Left renal cortex interstitium (tissue), 4 donors: Measurements from ENCODE around the gene COL25A1. TPM values are rescaled to one million over a fixed set of nuclear protein-coding genes. Genes with fewer than 3 reads are reported as not detected.

ENCODE experiments used
- DNase-seq, 4 donors: peaks; one replicate each; pipeline ENCODE4 v3.0.0-alpha.2; 2013; ENCODE audit warnings: low read depth in 4 of 4, low spot score in 2 of 4, missing footprints in 1 of 4
- polyA plus RNA-seq, 4 donors: library from polyadenylated mRNA; unstranded; fragments of 120-200 nt; gene quantifications; one replicate each; pipeline ENCODE4 v1.2.1, GENCODE V29; 2013; ENCODE audit not compliant: insufficient read length in 4 of 4

COL25A1 gene
- polyA plus RNA-seq, 4 donors: 14.9 to 23.1 (median 18.8) TPM

DNA sequence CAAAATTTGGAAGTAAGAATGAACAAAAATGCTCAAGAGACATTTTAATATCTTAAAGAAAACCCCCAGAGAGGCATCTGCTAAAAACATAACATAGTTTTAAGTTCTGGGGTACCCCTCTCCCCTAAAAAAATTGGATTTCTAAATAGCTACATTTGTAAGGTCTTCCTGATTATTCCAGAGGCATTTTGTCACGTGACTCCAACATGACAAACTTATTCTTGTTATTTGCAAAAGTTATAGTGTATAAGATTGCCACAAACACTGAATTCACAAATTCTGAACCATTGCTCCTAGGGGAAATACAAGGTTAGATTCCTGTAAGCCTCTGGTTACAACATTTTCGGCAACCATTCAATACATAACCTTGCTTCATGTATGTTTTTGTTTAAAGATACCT, 73.4 kb downstream of the COL25A1 start:
- no peak for DNase-seq

DNA sequence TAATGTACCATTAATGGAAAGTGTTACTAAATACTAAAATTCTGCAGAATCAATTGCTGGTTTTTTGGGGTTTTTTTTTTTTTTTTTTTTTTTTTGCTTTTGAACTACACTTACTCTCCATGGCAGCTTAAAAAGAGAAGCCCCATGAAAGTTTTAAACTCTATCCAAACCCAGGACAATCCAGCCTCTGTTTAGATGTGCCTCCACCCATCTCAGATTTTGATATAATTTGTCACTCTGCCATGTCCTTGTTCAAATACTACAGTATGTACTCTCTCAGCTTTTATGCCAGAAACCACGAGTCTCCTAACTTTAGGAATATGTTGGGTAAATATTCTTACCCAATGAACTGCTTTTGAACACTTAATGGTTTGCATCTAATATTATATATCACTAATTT, 84.2 kb downstream of the COL25A1 start:
- no peak for DNase-seq

DNA sequence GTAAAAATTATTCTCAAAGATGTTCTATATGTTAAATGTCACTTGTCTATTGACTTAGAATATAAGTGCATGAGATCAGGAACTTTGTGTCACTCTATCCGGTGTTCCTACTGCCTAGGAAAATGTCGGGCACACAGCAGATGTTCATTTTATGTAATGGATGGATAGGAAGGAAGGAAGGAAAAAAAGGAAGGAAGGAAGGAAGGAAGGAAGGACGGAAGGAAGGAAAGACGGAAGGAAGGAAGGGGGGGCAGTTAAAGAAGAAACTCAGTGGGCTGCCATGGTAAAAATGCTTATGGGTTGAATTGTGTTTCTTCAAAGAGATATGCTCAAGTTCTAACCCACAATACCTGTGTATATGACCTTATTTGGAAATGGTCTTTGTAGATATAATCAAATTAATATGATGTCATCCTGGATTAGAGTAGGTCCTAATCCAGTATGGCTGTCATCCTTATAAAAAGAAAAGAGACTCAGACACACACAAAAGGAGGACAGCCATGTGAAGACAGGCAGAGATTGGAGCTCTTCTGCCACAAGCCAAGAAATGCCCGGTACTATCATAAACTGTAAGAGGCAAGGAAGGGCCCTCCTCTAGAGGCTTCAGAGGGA, 86.3 kb downstream of the COL25A1 start:
- no peak for DNase-seq

DNA sequence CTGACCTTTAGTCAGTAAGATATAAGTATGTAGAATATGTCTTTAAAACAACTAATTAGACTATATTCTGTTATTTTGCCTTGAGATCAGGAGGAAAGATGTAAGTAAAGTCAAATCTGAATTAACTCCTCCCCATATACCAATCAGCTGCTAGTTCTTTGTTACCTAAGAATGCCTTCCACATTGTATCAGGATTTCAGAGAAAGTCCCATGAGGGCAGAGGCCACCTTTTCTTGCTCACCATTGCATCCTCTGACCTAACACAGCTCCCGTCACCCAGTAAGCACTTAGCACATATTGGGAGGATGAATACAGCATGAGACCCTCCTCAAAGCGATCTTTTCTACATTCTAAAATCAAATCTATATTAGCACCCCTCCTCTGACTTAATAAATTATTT, 87.0 kb downstream of the COL25A1 start:
- DNase-seq: no peak

DNA sequence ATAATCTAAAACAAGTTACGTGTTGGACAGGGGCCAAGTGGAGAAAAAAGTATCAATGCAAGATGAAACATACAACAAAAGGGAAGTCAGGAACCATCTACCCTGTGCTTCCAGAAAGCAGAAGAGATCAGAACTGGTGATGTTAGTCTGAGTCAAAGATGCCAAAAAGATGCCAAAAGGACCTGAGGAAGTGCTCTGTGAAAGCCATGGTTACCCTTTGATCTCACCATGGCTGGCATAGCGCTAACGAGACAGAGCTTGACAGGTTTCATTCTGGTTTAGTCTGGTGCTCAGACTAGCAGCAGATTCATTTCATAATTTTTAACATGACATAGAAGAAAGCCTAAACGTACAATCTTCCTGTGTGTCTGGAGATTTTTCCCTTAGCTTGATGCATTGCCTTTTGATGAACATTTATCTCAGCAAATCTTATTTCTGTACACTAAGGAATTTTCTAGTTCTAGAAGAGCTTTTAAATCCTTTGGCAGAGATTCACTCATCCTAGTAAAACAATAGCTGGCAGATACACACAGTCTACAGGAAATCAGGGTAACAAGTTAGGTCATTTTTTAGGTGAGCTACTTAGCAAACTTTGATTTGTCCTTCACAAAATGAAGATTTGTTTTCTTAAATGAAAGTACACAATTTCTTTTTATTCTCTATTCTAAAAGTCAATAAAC, 87.7 kb downstream of the COL25A1 start:
- DNase-seq: no peak

DNA sequence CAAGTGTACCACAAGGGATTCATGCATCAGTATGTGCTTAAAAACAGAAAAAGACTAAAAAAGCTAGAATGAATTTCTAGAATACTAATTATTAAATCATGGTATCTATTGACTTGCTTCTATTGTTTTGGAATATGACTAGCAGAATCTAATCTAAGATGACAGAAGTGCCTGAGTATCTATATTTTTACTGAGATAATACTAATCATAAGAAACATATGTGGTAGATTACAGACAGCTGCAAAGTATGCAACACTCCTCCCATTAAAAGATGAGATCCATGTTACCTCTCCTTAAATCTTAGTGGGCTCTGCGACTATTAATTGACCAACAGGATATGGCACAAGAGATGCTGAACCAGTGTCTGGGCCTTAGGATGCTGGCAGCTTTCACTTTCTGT, 89.4 kb downstream of the COL25A1 start:
- DNase-seq: no peak

DNA sequence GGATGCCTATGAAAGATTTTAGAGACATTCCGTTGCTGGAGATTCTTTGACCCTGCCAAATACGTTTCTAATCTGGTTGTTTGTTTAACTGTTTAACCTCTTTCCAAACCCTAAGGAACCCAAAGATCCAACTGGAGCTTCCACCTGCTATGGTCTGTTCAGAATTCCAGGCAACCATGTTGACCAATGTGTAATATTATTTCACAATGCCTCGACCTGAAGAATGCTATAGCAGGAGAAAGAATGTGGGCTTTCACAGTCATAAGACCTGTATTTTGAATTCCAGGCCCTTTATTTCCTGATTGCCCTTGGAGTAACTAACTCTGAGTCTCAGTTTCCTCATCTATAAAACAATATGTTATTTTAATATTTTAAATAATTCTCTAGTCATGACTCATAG, 90.8 kb downstream of the COL25A1 start:
- no peak for DNase-seq

DNA sequence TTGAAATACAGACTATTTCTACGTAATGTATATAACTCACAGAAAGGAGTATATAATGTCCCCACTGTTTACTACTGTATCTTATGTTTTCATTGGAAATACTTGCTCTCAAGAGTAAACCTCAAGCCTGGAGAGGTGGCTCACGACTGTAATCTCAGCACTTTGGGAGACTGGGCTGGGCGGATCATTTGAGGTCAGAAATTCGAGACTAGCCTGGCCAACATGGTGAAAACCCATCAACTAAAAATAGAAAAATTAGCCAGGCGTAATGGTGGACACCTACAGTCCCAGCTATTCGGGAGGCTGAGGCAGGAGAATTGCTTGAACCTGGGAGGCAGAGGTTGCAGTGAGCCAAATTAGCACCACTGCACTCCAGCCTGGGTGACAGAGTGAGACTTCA, 92.8 kb downstream of the COL25A1 start:
- no peak for DNase-seq

DNA sequence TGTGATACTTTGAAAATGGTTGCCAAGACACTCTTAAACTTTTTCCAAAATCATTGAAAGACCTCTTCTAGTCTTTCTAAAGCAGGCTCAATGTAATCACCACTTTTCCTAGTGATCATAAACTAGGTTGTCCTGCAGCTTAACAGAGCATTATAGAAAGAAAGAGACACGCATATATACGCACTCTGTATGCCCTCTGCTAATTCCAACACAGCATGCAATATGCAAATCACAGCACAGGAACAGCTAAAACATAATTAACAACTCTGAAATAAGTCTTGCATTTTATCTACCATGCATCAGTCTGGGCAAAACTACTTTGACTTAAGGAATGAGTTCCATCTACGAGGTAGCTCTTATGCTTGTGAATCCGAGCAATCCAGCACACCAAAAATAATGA, 94.6 kb downstream of the COL25A1 start:
- no peak for DNase-seq

DNA sequence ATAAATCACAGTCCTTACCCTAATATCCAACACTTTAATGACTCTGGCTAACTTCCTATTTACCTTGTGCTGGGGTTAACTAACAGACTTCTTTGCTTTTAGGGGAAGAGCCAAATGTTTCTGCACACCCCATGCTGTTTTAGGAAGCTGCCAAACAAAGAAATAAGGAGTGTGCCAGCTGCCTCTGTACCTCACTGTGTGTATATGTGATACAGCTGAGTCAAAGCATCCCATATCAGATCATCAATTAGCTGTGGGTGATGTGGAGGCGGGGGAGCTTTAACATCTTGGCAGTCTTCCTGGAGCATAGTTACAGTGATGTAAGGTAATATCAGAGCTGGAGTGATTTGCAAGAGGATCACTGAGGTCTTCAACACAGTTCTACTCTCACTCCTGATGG, 95.4 kb downstream of the COL25A1 start:
- peak in 3 of 4 donors; percentile 35 to 46 (median 39) for DNase-seq

DNA sequence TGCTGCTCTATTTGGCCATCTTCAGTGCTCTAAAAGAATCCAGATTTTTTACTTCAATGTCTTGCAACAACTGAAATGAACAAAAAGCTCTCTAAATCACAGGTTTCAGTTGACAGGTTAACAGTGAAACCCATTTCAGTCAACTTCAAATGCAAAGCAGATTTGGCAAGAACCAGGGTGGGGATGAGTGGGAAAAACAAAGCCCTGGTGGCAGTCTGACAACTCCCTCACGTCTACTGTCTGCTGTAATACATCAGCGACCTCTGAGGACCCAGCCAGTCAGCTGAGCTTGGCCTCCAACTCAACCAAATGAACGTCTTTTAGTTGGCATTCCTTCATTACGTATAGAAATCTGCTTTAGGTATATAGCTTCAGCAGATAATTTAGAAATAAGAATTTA, 95.8 kb downstream of the COL25A1 start:
- peak in 3 of 4 donors; percentile 16 to 58 (median 29) for DNase-seq

DNA sequence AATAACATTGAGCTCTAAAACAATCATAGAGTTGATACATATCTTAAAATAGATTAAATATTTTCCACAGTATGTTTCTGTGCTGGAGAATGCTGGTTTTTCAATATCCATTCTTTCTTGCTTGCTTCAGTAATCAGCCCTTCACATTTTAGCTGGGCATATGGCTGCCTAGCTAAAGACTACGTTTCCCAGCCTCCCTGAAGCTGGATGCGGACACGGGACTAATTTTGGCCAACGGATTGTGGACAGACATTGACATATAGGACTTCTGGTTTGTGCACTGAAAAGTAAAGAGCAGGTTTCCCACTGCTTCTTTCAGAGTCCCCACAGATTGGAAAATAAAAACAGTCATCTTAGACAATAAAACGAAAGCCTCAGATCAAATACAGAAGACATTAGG, 97.3 kb downstream of the COL25A1 start:
- DNase-seq: no peak

DNA sequence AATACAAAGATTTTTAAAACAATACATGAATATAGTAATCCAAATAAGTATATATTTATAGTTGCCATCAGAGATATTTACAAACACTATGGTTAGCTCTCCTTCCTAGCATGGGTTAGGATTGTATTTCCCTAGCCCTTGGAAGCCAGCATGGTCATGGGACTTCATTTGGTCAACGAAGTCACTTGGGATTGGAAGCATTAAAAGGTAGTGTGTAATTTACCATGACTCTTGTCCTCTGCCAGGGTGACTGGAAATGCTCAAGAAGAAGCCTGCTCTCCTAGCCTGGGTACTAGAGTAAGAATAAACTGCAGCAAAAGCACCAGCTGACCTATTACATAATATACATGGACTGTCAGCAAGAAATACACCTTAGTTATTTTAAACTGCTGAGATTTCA, 102.9 kb downstream of the COL25A1 start:
- no peak for DNase-seq

DNA sequence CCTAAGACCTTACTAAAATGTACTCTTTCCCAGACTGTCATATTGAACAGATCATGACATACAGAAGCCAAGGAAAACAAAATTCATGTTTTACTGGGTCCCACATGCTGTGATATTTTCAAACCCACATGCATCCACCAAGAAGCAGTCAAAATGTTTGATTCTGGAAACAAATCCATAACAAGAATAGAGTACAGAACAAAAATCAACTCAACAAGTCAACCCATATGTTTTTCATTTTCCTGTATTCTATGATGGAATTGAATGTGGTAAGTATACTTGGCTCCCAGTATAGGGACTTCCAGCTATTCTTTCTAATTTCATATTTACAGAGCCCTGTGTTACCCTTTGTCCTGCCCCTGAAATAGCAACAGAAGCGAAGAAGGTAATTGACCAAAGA, 106.8 kb downstream of the COL25A1 start:
- DNase-seq: no peak

DNA sequence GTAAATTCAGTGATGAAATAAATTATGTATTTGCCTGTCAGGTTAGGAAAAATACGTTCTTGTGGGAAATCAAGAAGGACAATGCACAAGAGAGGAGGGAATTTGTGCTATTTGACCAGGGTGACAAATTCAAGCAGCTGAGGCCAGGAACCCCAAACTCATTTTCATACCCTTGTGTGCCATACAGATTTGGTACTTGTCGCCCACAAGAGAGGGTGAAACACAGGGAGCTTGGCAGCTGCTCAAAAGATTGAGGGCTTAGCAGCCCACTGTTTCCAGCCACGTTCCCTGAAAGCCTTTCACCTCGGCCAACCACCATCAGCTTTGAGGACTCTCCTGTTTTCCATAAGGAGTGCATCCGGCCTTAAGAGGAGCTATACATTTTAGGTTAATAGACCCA, 111.2 kb downstream of the COL25A1 start:
- no peak for DNase-seq

DNA sequence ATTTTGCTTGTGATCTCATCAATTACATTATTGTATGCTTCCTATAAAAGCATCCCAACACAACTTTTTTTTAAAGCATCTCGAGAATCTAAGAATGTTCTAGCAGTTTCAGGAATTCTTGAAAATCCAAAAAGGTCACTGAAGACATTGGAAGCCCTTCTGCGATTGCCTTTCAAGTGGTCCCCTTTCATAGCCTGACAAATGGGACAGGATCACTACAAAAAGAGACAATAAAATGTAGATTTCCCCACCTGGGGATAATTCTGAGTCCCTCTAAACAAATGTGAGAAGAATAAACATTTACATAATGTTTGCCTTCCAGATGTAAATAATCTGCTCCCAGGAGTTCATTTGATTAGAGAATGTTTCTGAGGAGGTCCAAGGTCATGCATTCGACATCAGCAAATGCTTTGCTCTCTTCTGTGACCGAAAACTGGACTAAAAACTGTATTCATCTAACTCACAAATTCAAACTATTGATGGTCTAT, 116.0 kb downstream of the COL25A1 start:
- DNase-seq: no peak

DNA sequence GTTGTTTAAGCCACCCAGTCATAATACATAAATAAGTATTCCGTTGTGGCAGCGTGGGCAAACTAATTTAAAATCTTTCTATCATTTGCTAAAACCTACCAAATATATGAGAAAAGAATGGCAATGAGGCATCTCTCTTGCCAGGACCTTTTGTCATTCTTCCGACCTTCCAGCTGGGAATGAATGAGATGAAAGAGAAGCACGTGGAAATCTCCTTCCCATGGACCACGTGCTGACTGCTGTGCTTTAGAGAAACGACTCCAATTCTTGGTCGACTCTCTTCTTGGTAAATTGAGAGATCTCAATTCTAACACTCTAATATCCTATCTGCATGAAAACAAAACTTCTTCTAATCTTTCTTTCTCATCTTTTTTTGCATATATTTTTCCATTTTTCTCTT, 116.5 kb downstream of the COL25A1 start:
- DNase-seq: no peak

DNA sequence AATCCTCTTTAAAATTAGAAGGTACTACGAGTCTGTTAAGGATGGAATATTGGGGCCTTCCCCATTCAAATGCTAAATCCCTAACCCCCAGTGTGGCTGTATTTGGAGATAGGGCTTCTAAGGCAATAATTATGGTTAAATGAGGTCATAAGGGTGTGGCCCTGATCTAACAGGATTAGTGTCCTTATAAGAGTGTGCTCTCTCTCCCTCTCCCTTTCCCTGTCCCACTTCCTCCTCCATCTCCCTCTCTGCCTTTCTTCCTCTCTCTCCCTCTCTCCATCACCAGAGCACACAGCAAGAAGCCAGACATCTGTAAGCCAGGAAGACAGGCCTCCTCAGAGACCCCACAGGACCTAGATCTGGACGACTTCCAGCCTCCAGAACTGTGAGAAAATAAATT, 116.9 kb downstream of the COL25A1 start:
- no peak for DNase-seq

DNA sequence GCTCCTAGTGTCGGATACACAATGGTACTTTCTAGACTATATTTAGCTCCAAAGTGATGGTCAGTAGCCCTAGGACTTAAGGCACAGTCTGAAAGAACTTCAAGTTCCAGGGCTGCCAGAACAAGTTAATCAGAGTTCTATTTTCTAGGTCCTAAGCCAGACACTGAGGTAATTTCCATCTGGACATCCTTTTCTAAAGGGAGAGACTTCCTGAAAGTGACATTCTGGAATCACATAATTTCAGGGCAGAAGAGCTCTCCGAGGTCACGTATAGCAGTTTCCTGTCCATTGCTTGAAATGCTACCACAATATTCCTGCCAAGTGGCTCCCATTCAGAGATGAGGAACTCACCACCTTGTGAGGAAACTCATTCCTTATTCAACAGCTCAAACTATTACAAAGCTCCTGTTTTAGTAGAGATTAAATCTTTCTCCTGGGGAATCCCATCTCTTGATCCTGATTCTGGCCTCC, 117.9 kb downstream of the COL25A1 start:
- no peak for DNase-seq

DNA sequence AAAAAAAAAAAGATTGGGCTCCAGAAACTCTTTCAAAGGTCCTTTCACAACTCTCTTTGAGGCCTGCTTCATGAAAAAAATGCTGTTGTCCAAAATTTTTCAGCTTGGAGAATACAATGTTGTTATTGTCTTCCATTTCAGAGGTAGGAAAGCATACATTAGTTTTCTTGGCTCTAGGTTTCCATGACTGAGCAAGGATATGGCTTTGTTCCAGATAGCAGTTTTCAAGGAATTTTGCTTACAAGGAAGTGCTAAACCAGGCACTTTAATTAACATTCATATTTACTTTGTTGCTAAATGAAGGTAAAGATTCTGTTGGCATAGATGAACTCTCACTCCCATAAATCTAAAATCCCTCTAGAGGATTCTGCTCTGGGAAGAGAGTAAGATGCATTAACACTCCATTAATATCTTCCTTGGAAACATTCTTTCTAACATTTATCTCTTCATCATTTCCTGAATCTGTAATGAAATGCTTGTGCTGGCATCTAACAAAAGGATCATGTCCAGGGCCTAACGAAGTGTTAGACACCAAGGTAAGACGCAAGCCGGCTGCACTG, 118.4 kb downstream of the COL25A1 start:
- DNase-seq: no peak

DNA sequence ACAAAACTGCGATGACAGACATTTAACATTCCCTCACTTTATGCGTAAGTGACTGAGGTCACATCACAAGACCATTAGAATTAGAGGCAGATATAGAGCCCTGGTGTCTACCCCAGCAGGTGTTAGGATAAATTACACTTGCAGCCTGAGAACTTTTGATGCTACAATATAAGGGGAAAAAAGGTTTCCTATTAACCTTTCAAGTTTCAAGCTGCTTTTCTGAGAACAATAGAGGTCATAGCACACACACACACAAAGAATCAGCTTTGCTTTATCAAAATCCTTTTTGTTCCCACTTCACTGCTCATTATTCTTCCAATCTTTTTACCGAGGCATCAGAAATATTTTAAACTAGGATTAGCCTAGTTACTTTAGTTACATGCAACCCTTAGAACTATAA, 119.8 kb downstream of the COL25A1 start:
- no peak for DNase-seq

DNA sequence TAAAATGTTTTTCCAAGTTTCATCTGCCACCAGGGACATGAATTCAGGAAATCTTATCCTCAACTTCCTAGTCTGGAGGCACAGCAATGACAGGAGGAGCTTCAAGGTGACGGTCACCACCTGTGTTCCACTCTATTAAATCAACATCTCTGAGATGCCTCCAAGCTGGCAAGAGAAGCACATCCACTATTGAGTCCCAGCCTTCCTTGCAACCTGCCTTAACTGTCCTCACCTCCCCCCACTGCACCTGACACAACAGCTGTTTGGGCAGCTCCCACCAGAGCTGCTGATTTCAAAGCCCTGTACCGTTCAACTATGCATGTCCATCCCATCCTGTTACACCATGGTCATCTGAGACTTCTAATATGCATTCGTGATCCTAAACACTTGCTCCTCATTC, 123.4 kb downstream of the COL25A1 start:
- peak in 3 of 4 donors; percentile 34 to 48 (median 38) for DNase-seq
